Subcutaneous abdominal adipose tissue (tissue), 5 donors: ENCODE measurements around the gene VIPR1.

Source experiments
- H3K27ac ChIP-seq: one replicate; pipeline ENCODE4 v1.7.0; 2013; ENCODE audit warnings: low read depth, mild to moderate bottlenecking, inconsistent platforms, low read length, moderate library complexity
- H3K27me3 ChIP-seq, 5 donors: one replicate each; pipeline ENCODE4 v1.7.0; 2013; ENCODE audit warnings: low read length in 5 of 5, inconsistent platforms in 1 of 5; ENCODE audit not compliant: control insufficient read depth in 5 of 5, insufficient read depth in 4 of 5
- H3K36me3 ChIP-seq, 5 donors: one replicate each; pipeline ENCODE4 v1.7.0; 2013; ENCODE audit warnings: low read length in 5 of 5; ENCODE audit not compliant: control insufficient read depth in 5 of 5, insufficient read depth in 5 of 5
- H3K4me1 ChIP-seq, 5 donors: one replicate each; pipeline ENCODE4 v1.7.0; 2013; ENCODE audit warnings: low read length in 5 of 5, mild to moderate bottlenecking in 3 of 5, moderate library complexity in 1 of 5; ENCODE audit not compliant: control insufficient read depth in 5 of 5, insufficient read depth in 5 of 5
- H3K4me3 ChIP-seq, 5 donors: one replicate each; pipeline ENCODE4 v1.7.0; 2013; ENCODE audit warnings: low read length in 5 of 5, low read depth in 1 of 5
- H3K9ac ChIP-seq, 5 donors: one replicate each; pipeline ENCODE4 v1.7.0; 2013; ENCODE audit warnings: low read length in 5 of 5, mild to moderate bottlenecking in 4 of 5, moderate library complexity in 3 of 5
- H3K9me3 ChIP-seq, 5 donors: one replicate each; pipeline ENCODE4 v1.7.0; 2013; ENCODE audit warnings: low read length in 5 of 5; ENCODE audit not compliant: control insufficient read depth in 5 of 5
- donor health status: healthy.
- donor health status: healthy.
- donor health status: healthy.
- donor health status: healthy.
- donor health status: healthy.

The VIPR1 gene

DNA sequence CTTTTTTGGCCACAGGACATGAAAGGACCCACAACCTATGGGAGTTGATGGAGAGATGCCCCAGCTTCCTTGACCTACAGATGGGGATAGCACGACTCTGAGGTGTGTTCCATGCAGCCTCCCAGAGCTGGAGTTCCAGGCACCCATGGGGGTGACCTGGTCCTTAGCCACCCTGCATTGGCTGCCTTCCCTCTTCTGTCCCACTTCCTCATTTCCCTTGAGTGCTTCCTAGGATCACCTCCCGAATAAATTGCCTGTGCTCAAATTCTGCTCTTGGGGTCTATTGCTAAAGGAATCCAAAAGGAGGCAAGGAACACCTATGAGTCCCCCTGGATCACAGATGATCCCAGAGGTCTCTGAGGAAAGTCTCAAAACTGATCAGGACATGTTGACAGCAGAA, 24.7 kb upstream of the VIPR1 start:
- Histone ChIP-seq H3K9ac (no peak overlapping the region), H3K4me1 (peaks cover 0 to 16% (median 3%) of the 10 kb centered on the region in 5 donors), H3K4me3 (no peak overlapping the region), H3K36me3 (no peaks in the 10 kb centered on the region), H3K27ac (no peak overlapping the region), H3K27me3 (peaks cover 0 to 11% (median 5%) of the 10 kb centered on the region in 5 donors), H3K9me3 (peaks cover 4 to 16% (median 6%) of the 10 kb centered on the region in 5 donors)

DNA sequence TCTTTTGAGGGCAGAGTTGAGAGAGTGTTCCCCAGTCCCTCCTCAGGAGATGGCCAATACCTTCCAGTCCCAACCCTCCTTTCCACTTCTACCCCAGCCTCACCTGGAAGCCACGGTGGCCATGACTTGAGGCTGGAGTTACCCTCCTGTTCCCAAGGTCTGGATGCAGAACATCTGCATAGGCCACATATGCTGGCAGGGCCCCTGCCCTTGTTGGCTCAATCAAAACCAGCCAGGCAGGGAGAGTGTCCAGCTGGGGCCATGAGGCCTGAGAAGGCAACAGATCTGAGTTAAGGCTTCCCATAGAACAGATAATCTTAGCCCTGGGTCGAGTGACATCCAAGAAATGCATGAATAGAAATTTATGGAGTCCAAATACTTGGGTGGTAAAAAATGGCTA, 23.6 kb upstream of the VIPR1 start:
- Histone ChIP-seq H3K27me3 (peaks cover 0 to 5% (median 0%) of the 10 kb centered on the region in 5 donors), H3K9ac (no peak overlapping the region), H3K36me3 (no peaks in the 10 kb centered on the region), H3K4me1 (peaks cover 0 to 10% (median 0%) of the 10 kb centered on the region in 5 donors), H3K4me3 (no peak overlapping the region), H3K27ac (no peak overlapping the region), H3K9me3 (peaks cover 4 to 17% (median 6%) of the 10 kb centered on the region in 5 donors)

DNA sequence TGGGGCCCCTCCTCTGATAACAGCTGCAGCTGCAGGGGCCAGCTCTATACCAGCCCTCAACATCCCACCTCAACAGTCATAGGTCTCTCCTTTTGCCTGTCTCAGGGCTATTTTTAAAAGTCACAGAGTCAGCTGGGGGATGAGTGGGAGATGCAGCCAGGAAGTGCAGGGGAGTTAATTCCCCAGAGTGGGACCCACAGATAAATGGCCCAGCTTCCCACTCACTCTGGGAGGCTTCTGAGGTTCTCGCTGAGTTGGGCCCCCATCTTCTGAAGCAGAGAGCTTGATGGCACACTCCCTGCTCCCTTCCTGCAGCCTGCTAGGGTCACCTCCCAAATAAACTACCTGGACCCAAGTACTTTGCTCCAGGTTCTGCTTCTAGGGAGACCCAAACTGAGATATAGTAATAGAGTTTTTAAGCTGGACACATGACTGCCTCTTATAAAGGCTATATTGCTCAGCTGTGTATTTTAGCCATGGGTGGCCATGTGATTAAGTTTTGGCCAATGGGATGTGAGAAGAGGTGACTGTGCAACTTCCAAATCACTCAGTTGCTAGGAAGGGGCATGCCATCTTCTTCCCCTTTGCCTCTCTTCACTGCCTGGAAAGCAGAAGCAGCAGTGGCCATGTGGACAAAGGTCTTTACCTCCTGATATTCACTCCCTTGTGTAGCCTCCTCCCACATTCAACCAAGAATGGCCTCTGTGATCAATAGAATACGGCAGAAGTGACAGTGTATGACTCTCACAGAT, 15.5 kb upstream of the VIPR1 start:
- H3K27ac ChIP-seq: no peak overlapping the region
- H3K4me1 ChIP-seq: peaks cover 0 to 10% (median 3%) of the 10 kb centered on the region in 5 donors
- no peak overlapping the region for H3K4me3 ChIP-seq
- H3K36me3 ChIP-seq: no peaks in the 10 kb centered on the region
- H3K27me3 ChIP-seq: no peaks in the 10 kb centered on the region
- peaks cover 0 to 12% (median 5%) of the 10 kb centered on the region in 5 donors for H3K9me3 ChIP-seq
- H3K9ac ChIP-seq: no peak overlapping the region

DNA sequence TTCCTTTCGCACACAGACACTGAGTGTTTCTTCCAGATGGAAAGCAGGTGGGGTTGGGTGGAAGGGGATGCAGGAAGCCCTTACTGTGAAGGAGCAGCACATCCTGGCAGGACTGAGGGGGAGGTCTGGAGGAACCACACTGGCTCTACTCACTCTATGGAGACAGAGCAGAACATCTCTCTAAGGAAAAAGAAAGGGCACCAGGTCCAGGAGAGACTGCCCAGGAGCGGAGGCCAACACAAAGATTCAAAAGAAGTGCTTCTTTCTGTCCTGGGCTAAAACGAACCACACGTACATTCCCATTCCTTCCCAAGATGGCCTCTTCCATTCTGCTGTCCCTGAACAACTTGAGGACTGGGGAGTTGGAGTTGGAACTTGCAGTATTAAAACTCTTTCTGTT, 13.8 kb upstream of the VIPR1 start:
- H3K9me3 ChIP-seq: peaks cover 0 to 9% (median 5%) of the 10 kb centered on the region in 5 donors
- peaks cover 0 to 21% (median 15%) of the 10 kb centered on the region in 5 donors for H3K4me1 ChIP-seq
- H3K27me3 ChIP-seq: no peaks in the 10 kb centered on the region
- no peaks in the 10 kb centered on the region for H3K36me3 ChIP-seq
- H3K9ac ChIP-seq: no peak overlapping the region
- H3K4me3 ChIP-seq: no peak overlapping the region
- no peak overlapping the region for H3K27ac ChIP-seq

DNA sequence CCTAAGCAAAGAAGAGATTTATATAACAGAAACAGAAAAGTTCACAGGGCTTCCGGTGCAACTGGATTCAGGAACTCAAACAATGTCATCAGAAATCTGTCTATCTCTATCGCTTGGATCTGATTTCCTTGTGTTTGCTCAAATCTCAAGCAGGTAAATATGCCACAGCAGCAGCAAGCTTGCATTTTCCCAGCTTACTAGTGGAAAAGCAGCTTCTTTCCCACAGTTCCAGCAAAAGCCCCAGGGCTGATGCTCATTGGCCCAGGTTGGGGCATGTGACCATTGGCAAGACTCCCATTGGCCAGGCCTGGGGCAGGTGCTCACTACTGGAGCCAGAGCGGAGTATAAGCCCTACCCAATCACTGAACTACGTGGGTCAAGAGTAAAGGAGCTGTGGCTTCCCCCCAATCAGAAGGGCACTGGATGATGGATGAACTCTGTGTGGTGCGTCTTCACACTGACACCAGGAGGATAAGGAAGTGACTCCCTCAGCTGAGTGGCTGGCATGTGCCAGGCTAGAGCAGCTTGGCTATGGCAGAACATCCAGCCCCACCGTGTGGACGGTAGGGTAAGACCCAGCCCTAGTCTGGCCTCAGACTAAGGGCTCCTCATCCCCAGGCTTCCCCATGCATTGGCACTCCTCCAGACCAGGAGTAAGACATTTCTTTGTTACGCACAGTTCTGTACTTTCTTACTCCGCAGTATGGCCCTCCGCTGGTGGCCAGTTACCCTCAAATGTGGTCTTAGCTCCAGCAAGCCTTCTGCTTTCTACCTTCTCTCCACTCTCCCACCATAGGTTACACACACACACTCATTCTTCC, 13.1 kb upstream of the VIPR1 start:
- H3K27ac ChIP-seq: no peak overlapping the region
- no peak overlapping the region for H3K9ac ChIP-seq
- H3K4me1 ChIP-seq: peaks cover 0 to 23% (median 15%) of the 10 kb centered on the region in 5 donors
- no peak overlapping the region for H3K4me3 ChIP-seq
- H3K36me3 ChIP-seq: no peaks in the 10 kb centered on the region
- H3K9me3 ChIP-seq: peaks cover 0 to 6% (median 5%) of the 10 kb centered on the region in 5 donors
- H3K27me3 ChIP-seq: no peaks in the 10 kb centered on the region

DNA sequence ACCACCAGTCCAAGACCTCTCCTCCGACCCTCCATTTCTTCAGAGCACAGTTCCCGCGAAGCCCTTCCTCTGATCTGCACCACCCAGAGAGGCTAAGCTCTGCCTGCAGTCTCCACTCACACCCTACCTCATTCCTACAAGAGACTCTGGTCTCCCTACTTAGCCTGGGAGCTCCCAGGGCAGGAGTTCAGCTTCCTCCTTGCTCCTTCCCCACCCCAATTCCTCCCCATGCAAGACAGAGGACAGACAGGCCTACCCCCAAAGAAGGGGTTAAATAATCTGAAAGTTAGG, 12.6 kb upstream of the VIPR1 start:
- H3K27ac ChIP-seq: no peak overlapping the region
- no peak overlapping the region for H3K4me3 ChIP-seq
- peaks cover 0 to 23% (median 15%) of the 10 kb centered on the region in 5 donors for H3K4me1 ChIP-seq
- no peaks in the 10 kb centered on the region for H3K36me3 ChIP-seq
- no peak overlapping the region for H3K9ac ChIP-seq
- peaks cover 0 to 6% (median 5%) of the 10 kb centered on the region in 5 donors for H3K9me3 ChIP-seq
- no peaks in the 10 kb centered on the region for H3K27me3 ChIP-seq

DNA sequence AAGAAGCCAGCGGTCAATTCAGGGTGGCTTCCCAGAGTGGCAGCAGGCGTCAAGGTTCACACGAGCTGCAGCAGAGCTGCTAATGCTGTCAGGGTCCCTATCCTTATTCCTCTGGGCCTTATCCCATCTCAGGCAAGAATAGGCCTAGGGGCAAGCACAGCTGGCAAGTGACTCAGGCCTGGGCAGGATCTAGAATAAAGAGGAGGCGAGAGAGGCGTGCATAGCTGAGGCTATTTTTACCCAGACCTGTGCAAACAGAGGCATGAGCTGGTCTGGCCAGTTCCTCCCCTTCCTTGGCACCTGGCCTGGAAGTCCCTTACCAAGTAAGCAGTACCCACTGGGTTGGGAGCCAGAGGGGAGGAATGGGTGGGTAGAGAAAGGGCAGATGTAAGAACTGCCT, 12.2 kb upstream of the VIPR1 start:
- no peak overlapping the region for H3K4me3 ChIP-seq
- no peaks in the 10 kb centered on the region for H3K27me3 ChIP-seq
- no peak overlapping the region for H3K9ac ChIP-seq
- H3K4me1 ChIP-seq: peaks cover 0 to 23% (median 15%) of the 10 kb centered on the region in 5 donors
- peaks cover 0 to 6% (median 5%) of the 10 kb centered on the region in 5 donors for H3K9me3 ChIP-seq
- H3K36me3 ChIP-seq: no peaks in the 10 kb centered on the region
- H3K27ac ChIP-seq: no peak overlapping the region

DNA sequence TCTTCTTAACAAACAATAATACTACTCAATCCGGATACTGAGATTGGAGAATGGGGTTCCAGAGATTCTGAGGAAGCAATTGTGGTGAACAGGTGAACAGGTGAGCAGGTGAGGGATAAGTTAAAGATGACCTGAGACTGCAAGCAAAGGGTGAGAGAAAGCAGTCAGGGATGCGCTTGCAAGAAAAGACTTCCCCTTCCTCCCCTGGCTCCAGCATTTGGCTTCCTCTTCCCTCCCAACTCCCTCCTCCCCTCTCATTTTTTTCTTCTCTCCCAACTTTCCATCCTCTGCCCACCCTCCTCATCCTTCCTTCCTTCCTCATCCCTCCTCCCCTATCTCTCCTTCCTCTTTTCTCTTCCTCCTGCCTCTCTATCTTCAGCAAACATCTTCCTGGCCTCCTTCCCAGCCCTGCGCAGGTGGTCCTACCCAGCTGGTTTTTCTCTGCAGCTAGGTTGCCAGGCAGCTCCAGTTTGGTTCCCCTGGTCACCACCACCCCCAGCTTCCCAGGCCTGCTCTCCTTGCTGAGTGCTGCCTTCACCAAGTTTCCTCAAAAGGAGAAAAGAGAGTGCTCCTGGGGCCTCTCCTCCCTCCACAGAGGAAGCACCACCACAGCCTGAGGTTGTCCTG, 10.4 kb upstream of the VIPR1 start:
- no peak overlapping the region for H3K9ac ChIP-seq
- H3K4me3 ChIP-seq: no peak overlapping the region
- no peaks in the 10 kb centered on the region for H3K27me3 ChIP-seq
- H3K27ac ChIP-seq: no peak overlapping the region
- peaks cover 0 to 6% (median 5%) of the 10 kb centered on the region in 5 donors for H3K9me3 ChIP-seq
- no peaks in the 10 kb centered on the region for H3K36me3 ChIP-seq
- H3K4me1 ChIP-seq: peaks cover 2 to 25% (median 18%) of the 10 kb centered on the region in 5 donors

DNA sequence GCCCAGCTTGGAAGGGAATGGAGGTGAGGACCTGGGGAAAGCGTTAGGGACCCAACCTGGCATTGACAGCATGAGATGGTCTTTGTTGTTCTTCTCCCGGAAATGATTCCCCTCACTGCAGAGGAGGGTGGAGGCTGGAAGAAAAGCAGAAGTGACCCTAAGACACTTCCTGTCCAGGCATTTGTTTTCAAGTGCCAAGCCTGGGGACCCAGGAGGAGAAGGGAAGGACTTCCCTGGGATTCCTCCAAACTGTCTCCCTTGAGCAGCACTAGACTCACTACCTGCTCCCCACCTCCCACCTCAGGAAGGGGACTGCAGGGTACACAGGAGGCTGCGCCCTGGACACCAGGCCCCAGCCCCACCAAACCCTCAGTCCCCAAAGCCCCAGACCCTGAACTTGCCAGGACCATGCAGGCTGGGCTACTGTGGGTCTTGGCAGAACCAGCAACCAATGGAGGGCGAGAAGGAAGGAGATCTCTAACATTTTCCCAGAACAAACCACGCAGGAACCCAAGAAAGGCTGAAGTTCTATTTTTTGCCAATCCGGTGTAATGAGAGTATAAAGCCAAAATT, 9.8 kb upstream of the VIPR1 start:
- no peaks in the 10 kb centered on the region for H3K27me3 ChIP-seq
- no peak overlapping the region for H3K4me3 ChIP-seq
- H3K36me3 ChIP-seq: no peaks in the 10 kb centered on the region
- no peak overlapping the region for H3K27ac ChIP-seq
- H3K4me1 ChIP-seq: peaks cover 6 to 30% (median 23%) of the 10 kb centered on the region in 5 donors
- peaks cover 0 to 4% (median 0%) of the 10 kb centered on the region in 5 donors for H3K9me3 ChIP-seq
- no peak overlapping the region for H3K9ac ChIP-seq
